A549 (cell line): Measurements from ENCODE around the gene ATP1B1. TPM values are rescaled to one million over a fixed set of nuclear protein-coding genes. Genes with fewer than 3 reads are reported as not detected.

Experiments
- ATAC-seq, 2 experiments: fragments of 200-7000 bp in 1 of 2; fragments of >200 bp in 1 of 2; cut with Nextera tagmentation in 1 of 2; cut with Tn5 transposase in 1 of 2; 3 replicates each; pipeline versions ENCODE4 v1.8.0 to v1.9.1; 2018 to 2020; ENCODE audit warnings: mild to moderate bottlenecking in 1 of 2, moderate library complexity in 1 of 2
- CTCF ChIA-PET: fragments of 300-600 bp; sonication (Branson Sonifier 250); formaldehyde crosslinking; extraction: SDS; loops from one replicate; lab custom pipeline; 2021; ENCODE audit warnings: antibody characterized with exemption, inconsistent platforms; lab: Yijun Ruan, JAX
- POLR2A ChIA-PET: fragments of 350-600 bp; formaldehyde crosslinking; extraction: SDS; loops from one replicate; lab custom pipeline; 2021; ENCODE audit warnings: antibody characterized with exemption, inconsistent platforms; lab: Yijun Ruan, JAX
- DNase-seq, 2 experiments: peaks; one replicate each; pipeline versions ENCODE4 v3.0.0 to v3.0.0-alpha.2; 2011 to 2016; ENCODE audit warnings: low read depth in 1 of 2, low spot score in 1 of 2
- FAIRE-seq: peaks from 2 replicates; lab custom pipeline; 2011; peaks lifted over from hg19 to GRCh38; lab: Jason Lieb, UNC
- H3K27ac ChIP-seq, 2 experiments: fragments of >200 bp; sonication (Bioruptor Twin); formaldehyde crosslinking; 3 replicates each; pipeline ENCODE4 v1.5.1; 2016 to 2017
- H3K4me1 ChIP-seq: fragments of >200 bp; sonication (Bioruptor Twin); formaldehyde crosslinking; 3 replicates; pipeline ENCODE4 v1.6.1; 2016
- H3K4me2 ChIP-seq: fragments of >200 bp; sonication (Bioruptor Twin); formaldehyde crosslinking; 3 replicates; pipeline ENCODE4 v1.6.1; 2016
- H3K4me3 ChIP-seq: fragments of >200 bp; sonication (Bioruptor Twin); formaldehyde crosslinking; 3 replicates; pipeline ENCODE4 v1.5.1; 2016
- H3K9me3 ChIP-seq: fragments of >200 bp; sonication (Bioruptor Twin); formaldehyde crosslinking; 3 replicates; pipeline ENCODE4 v1.6.1; 2016
- CBX2 ChIP-seq: fragments of 200-600 bp; sonication (generic); IDR thresholded peaks from 2 replicates; pipeline ENCODE4 v1.6.1; 2016; ENCODE audit warnings: low read depth, mild to moderate bottlenecking, borderline replicate concordance
- EHF ChIP-seq: fragments of 250-450 bp; sonication (Bioruptor Pico); IDR thresholded peaks from 2 replicates; pipeline ENCODE4 v1.5.0; 2020; ENCODE audit warnings: mild to moderate bottlenecking
- ELK1 ChIP-seq: fragments of 150-350 bp; IDR thresholded peaks from 2 replicates; pipeline ENCODE4 v1.6.1; 2014; ENCODE audit warnings: low read depth, mild to moderate bottlenecking, low read length
- FOSB ChIP-seq: fragments of 250-450 bp; sonication (Bioruptor Pico); IDR thresholded peaks from 2 replicates; pipeline ENCODE4 v1.5.0; 2020; ENCODE audit warnings: mild to moderate bottlenecking, moderate library complexity
- FOSL2 ChIP-seq, 2 experiments: fragments of 450-650 bp in 1 of 2; fragments of >200 bp in 1 of 2; sonication (Bioruptor Twin) in 1 of 2; formaldehyde crosslinking; IDR thresholded peaks; 2 replicates each; pipeline versions ENCODE4 v1.5.0 to v1.6.1; 2016 to 2020; ENCODE audit warnings: mild to moderate bottlenecking in 1 of 2, moderate library complexity in 1 of 2
- HOXA7 ChIP-seq: fragments of 250-450 bp; sonication (Bioruptor Pico); IDR thresholded peaks from 2 replicates; pipeline ENCODE4 v1.5.0; 2020; ENCODE audit warnings: mild to moderate bottlenecking, moderate library complexity
- HOXB5 ChIP-seq: fragments of 250-450 bp; sonication (Bioruptor Pico); IDR thresholded peaks from 2 replicates; pipeline ENCODE4 v1.5.0; 2020; ENCODE audit warnings: mild to moderate bottlenecking, moderate library complexity
- JUN ChIP-seq, 2 experiments: fragments of >200 bp; sonication (Bioruptor Twin); formaldehyde crosslinking; IDR thresholded peaks; 2 replicates in 1 of 2; 3 replicates in 1 of 2; pipeline ENCODE4 v1.6.1; 2016 to 2017
- JUNB ChIP-seq: fragments of >200 bp; sonication (Bioruptor Twin); formaldehyde crosslinking; IDR thresholded peaks from 2 replicates; pipeline ENCODE4 v1.6.1; 2016
- KDM1A ChIP-seq: fragments of 200-600 bp; sonication (generic); IDR thresholded peaks from 2 replicates; pipeline ENCODE4 v1.6.1; 2016; ENCODE audit warnings: low read depth, mild to moderate bottlenecking
- NPAS2 ChIP-seq: fragments of 250-450 bp; sonication (Bioruptor Pico); IDR thresholded peaks from 2 replicates; pipeline ENCODE4 v1.8.0; 2022; ENCODE audit warnings: mild to moderate bottlenecking, moderate library complexity, borderline replicate concordance
- PBX3 ChIP-seq: IDR thresholded peaks from 2 replicates; pipeline ENCODE4 v1.6.1; 2012
- POLR2AphosphoS2 ChIP-seq: conservative IDR thresholded peaks from 2 replicates; pipeline ENCODE4 v1.6.1; 2012; ENCODE audit warnings: low read length, improper control_type of control experiment, inconsistent platforms
- REST ChIP-seq: fragments of 200-600 bp; sonication (generic); IDR thresholded peaks from 2 replicates; pipeline ENCODE4 v1.6.1; 2016; ENCODE audit warnings: antibody characterized with exemption, mild to moderate bottlenecking, moderate library complexity
- TFCP2L1 ChIP-seq: fragments of 250-450 bp; sonication (Bioruptor Pico); IDR thresholded peaks from 2 replicates; pipeline ENCODE4 v1.5.0; 2021; ENCODE audit warnings: mild to moderate bottlenecking
- TP53 ChIP-seq: fragments of 250-450 bp; sonication (Bioruptor Pico); IDR thresholded peaks from 2 replicates; pipeline ENCODE4 v1.5.0; 2021; ENCODE audit warnings: mild to moderate bottlenecking, moderate library complexity
- ZSCAN20 ChIP-seq: fragments of 250-450 bp; sonication (Bioruptor Pico); IDR thresholded peaks from 2 replicates; pipeline ENCODE4 v1.8.0; 2022; ENCODE audit warnings: mild to moderate bottlenecking, moderate library complexity
- WGBS: methylation state at CpG from one replicate; pipeline ENCODE4 v1.1.6; 2017; ENCODE audit errors: missing lambda C conversion rate; 5-methylcytosine and 5-hydroxymethylcytosine counted together
- polyA plus RNA-seq, 4 experiments: library from polyadenylated mRNA; depleted of rRNA in 3 of 4; stranded (reverse); fragments of >200 nt; fragmentation: RNase III in 1 of 4; extraction: RNeasy Plus Mini Kit Qiagen cat#74134 plus additional on column Dnase treatment in 1 of 4; gene quantifications; 2 replicates in 3 of 4; 3 replicates in 1 of 4; pipeline ENCODE4 v1.2.3, GENCODE V29; 2011 to 2017
- TF ChIP-seq, protein P1 (sequence below): fragments of >200 bp; sonication (Bioruptor Twin); formaldehyde crosslinking; IDR thresholded peaks from 2 replicates; pipeline ENCODE4 v1.6.1; 2016
- TF ChIP-seq, protein P2 (sequence below): fragments of 250-450 bp; sonication (Bioruptor Pico); IDR thresholded peaks from 2 replicates; pipeline ENCODE4 v1.5.0; 2020; ENCODE audit warnings: low read depth, mild to moderate bottlenecking, moderate library complexity

The ATP1B1 gene
- polyA plus RNA-seq, 2 of the 4 experiments (the other 2 are of a cell fraction): 303 to 377 TPM

DNA sequence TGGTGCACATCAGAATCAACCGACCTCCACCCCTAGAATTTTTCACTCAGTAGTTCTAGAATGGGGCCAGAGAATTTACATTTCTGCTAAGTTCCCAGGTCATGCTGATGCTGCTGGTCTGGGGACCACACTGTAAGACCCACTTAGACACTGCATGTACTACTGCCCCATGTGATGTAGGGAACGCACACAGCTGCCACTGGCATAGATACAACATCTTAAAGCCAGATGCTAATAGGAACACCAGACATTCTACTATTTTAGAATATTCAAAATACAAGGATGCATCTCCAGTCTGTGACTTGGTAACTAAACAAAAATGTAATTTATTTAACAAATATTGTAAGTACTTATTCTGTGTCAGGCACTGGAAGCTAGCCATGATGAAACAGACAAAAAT, 14.1 kb upstream of the ATP1B1 start:
- Histone ChIP-seq H3K9me3 (no peaks in the 10 kb centered on the region), H3K27ac (no peak overlapping the region), H3K4me1 (0 out of 3 replicates have a peak, but pooled peaks cover 3% of the 10 kb centered on the region), H3K4me2 (no peak overlapping the region), H3K4me3 (no peak overlapping the region)
- FAIRE-seq (no peak), ATAC-seq (no peak), DNase-seq (no peak)
- WGBS: 76% methylated on average over 2 of the region's 2 CpGs
- ChIA-PET POLR2A (no interaction called here), CTCF (interaction anchor here (0.8 to 1.0 kb wide), 2 partner anchors 9 to 11 kb away, joined by 3 to 4 read pairs; no protein-coding TSS in a partner anchor)
- TF ChIP-seq TP53 (CRISPR knock-in tag) (no peak), CBX2 (no peak), JUN (IDR thresholded peaks at IDR 0.05) (no peak), EHF (no peak)

DNA sequence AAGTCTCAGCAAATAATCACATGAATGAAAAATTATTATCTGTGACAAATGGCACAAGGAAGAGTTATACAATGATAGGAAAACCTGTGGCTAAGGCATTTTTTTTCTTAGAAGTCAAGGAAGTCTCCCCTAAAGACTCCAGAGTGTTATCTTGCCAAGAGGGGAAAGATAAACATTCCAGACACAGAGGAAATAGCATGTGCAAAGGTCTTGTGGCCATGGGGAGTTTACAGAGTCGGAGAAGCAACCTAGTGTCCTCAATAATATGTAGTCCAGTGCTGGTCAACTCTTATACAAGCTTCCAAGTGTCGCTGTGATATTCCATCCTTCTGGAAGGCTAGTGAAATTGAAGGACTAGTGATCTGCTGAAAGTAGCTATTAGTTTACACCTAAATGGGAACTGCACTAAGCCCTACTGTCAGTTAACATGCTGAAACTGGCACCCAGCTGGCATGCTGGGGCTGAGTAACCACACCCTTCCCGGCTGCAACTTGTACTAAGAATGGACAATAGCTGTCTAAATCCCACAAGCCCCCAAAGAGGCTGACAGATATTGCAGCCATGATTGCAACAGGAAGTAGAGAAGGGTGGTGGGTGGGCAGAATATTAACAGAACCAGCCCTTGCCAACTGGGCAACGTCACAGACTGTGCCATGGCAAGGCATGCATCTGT, 11.5 kb upstream of the ATP1B1 start:
- POLR2A ChIA-PET: no interaction called here
- Histone ChIP-seq H3K4me3 (no peak overlapping the region), H3K4me1 (0 out of 3 replicates have a peak, but pooled peaks cover 3% of the 10 kb centered on the region), H3K9me3 (no peaks in the 10 kb centered on the region)
- FAIRE-seq: no peak
- TF ChIP-seq, protein P1, sequence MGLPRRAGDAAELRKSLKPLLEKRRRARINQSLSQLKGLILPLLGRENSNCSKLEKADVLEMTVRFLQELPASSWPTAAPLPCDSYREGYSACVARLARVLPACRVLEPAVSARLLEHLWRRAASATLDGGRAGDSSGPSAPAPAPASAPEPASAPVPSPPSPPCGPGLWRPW: no peak
- TF ChIP-seq JUNB (no peak), FOSB (no peak), FOSL2 (IDR thresholded peaks at IDR 0.05) (no peak), FOSL2 (CRISPR knock-in tag; IDR thresholded peaks at IDR 0.05) (no peak)
- TF ChIP-seq, all 56 proteins: peak for 0
- 72% methylated on average over 4 of the region's 4 CpGs for WGBS
- DNase-seq (no peak), ATAC-seq (no peak)
- CTCF ChIA-PET: interaction anchor here (1.5 to 1.6 kb wide), 2 partner anchors 20 to 151 kb away, joined by 3 read pairs; no protein-coding TSS in a partner anchor
- Histone ChIP-seq H3K4me2 (no peak overlapping the region), H3K27ac (no peak overlapping the region)

DNA sequence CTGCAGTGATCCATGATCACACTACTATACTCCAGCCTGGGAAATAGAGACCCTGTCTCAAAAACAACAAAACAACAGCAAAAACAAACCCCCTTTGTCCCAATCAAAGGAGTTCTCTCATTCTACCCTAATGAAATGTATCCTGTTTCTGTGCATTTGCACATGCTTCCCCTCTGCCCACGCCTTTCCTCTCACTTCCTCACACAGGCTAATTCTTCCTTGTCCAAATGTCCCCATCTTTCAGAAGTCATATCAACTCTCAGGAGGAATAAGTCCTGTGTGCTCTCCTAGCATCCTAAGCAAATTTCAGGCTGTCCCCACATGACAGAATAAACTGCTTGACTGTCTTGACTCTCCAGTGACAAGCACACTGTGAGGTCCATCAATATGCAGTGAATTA, 8.1 kb upstream of the ATP1B1 start:
- WGBS: 89% methylated on average over 1 of the region's 1 CpG
- no peak for DNase-seq
- Histone ChIP-seq H3K4me3 (no peak overlapping the region), H3K4me2 (no peak overlapping the region), H3K27ac (no peak overlapping the region), H3K4me1 (peaks cover 18% of the 10 kb centered on the region), H3K9me3 (no peaks in the 10 kb centered on the region)
- ChIA-PET CTCF (no interaction called here), POLR2A (interaction anchor here (1.5 kb wide), 1 partner anchor 8 kb away, joined by 3 read pairs; the partner anchor contains the start of gene ATP1B1)
- no peak for FAIRE-seq
- TF ChIP-seq EHF: no peak
- TF ChIP-seq JUNB: no peak
- no peak for TF ChIP-seq TFCP2L1
- TF ChIP-seq REST: no peak
- TF ChIP-seq, protein P2, sequence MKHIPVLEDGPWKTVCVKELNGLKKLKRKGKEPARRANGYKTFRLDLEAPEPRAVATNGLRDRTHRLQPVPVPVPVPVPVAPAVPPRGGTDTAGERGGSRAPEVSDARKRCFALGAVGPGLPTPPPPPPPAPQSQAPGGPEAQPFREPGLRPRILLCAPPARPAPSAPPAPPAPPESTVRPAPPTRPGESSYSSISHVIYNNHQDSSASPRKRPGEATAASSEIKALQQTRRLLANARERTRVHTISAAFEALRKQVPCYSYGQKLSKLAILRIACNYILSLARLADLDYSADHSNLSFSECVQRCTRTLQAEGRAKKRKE (CRISPR knock-in tag): no peak
- no peak for ATAC-seq

DNA sequence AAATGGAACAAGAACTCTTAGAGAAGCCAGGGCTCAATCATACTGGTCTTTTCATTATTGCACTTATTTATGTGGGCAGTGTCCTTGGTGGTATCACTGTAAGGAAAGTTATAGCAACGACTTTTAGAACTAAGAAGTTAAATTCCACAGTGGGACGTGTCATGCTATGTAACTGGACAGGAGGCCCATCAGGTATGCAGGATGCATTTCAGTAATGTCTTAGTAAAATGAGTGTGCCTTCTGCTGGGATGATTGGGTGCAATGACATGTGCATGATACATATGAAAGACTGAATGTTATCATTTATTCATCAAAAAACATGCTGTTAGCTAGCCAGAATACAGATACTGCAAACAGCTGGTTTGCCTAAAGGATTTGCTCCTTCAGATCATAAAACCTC, 6.9 kb upstream of the ATP1B1 start:
- H3K9me3 ChIP-seq: no peaks in the 10 kb centered on the region
- no peak for TF ChIP-seq ELK1
- TF ChIP-seq HOXA7: no peak
- TF ChIP-seq TFCP2L1: no peak
- TF ChIP-seq NPAS2 (CRISPR knock-in tag): no peak
- TF ChIP-seq KDM1A: no peak
- no peak for TF ChIP-seq EHF
- TF ChIP-seq HOXB5: no peak
- no peak for TF ChIP-seq JUN (IDR thresholded peaks at IDR 0.05)
- TF ChIP-seq, protein P1: no peak
- no peak for TF ChIP-seq POLR2AphosphoS2
- TF ChIP-seq JUNB: no peak
- TF ChIP-seq, protein P2 (CRISPR knock-in tag): no peak
- TF ChIP-seq ZSCAN20 (CRISPR knock-in tag): no peak
- no peak for TF ChIP-seq PBX3

More for the DNA sequence above, 6.9 kb upstream of the ATP1B1 start:
- CTCF ChIA-PET: interaction anchor here (1.9 kb wide), 1 partner anchor 249 kb away, joined by 6 read pairs; no protein-coding TSS in a partner anchor
- POLR2A ChIA-PET: no interaction called here
- ATAC-seq (no peak), DNase-seq (no peak), FAIRE-seq (no peak)
- Histone ChIP-seq H3K4me2 (no peak overlapping the region), H3K4me3 (no peak overlapping the region), H3K27ac (no peak overlapping the region), H3K4me1 (peaks cover 28% of the 10 kb centered on the region)
- WGBS: 63% methylated on average over 2 of the region's 2 CpGs
